ENCODE results near the gene HOXC5. TPM values are rescaled to one million over a fixed set of nuclear protein-coding genes. Genes with fewer than 3 reads are reported as not detected.

Gene HOXC5
- total RNA-seq = 0.20 and 0.40 TPM in 2 replicates
- polyA plus RNA-seq = 0.18 and 1.1 TPM in 2 replicates

DNA sequence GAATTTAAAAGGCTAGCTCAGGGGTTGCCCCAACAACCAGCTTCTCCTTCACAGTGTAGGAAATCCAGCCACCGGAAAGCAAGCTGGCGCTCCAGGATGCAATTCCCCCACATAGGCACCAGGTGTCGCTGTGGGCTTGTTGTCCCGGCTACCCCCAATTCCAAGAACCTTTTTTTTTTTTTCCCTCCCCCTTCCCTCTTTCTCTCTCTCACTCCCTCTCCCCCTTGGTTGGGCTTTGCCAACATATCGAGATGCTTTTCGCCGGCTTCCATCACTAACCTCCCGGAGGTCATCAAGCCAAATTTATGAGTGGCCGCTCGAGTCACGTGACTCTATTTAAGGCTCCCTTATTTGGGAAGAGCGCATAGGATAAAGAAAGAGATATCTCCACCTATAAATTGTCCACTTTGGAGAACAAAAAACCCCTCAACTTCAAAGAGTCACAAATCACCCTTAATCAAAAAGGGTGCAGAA is at the start of gene HOXC5:
Gene HOXC5 (plus strand): TSS at position 424 of the 474 bp plus-strand sequence. CDS start 73 bp downstream, outside the sequence.
- TF ChIP-seq, protein P1, sequence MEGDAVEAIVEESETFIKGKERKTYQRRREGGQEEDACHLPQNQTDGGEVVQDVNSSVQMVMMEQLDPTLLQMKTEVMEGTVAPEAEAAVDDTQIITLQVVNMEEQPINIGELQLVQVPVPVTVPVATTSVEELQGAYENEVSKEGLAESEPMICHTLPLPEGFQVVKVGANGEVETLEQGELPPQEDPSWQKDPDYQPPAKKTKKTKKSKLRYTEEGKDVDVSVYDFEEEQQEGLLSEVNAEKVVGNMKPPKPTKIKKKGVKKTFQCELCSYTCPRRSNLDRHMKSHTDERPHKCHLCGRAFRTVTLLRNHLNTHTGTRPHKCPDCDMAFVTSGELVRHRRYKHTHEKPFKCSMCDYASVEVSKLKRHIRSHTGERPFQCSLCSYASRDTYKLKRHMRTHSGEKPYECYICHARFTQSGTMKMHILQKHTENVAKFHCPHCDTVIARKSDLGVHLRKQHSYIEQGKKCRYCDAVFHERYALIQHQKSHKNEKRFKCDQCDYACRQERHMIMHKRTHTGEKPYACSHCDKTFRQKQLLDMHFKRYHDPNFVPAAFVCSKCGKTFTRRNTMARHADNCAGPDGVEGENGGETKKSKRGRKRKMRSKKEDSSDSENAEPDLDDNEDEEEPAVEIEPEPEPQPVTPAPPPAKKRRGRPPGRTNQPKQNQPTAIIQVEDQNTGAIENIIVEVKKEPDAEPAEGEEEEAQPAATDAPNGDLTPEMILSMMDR (IDR thresholded peaks at IDR 0.05; ENCODE audit: poor library complexity) = peak; percentile 93
- no peak for TF ChIP-seq EZH2phosphoT487 (IDR thresholded peaks at IDR 0.05; ENCODE audit: low read depth, severe bottlenecking, unreplicated experiment)
- peaks cover 38% of the 10 kb centered on the region for H3K4me1 ChIP-seq (ENCODE audit: insufficient read depth)
- peak within 1 kb of the TSS; percentile 79 for H3K4me2 ChIP-seq
- H3K9me2 ChIP-seq (replicated peaks; ENCODE audit: insufficient read depth) = no peaks in the 10 kb centered on the region
- peak; percentile 86 for DNase-seq (ENCODE audit: low spot score)
- H3K9me3 ChIP-seq (ENCODE audit: low read depth) = no peaks in the 10 kb centered on the region
- peaks cover 75% of the 10 kb centered on the region for H3K27me3 ChIP-seq
- H2AFZ ChIP-seq = no peak within 1 kb of the TSS
- no peaks in the 10 kb centered on the region for H4K20me1 ChIP-seq (ENCODE audit: insufficient read depth, poor library complexity, severe bottlenecking)
- H3K27ac ChIP-seq = peak within 1 kb of the TSS; percentile 2
- WGBS (ENCODE audit: low lambda C conversion rate, missing lambda C conversion rate) = 2% methylated on average over 12 of the region's 12 CpGs
- H3K36me3 ChIP-seq (replicated peaks; ENCODE audit: insufficient read depth, low read depth) = no peaks in the 10 kb centered on the region
- H3K79me2 ChIP-seq = peaks cover under 1% of the 10 kb centered on the region
- H3K4me3 ChIP-seq = peak within 1 kb of the TSS; percentile 0

DNA sequence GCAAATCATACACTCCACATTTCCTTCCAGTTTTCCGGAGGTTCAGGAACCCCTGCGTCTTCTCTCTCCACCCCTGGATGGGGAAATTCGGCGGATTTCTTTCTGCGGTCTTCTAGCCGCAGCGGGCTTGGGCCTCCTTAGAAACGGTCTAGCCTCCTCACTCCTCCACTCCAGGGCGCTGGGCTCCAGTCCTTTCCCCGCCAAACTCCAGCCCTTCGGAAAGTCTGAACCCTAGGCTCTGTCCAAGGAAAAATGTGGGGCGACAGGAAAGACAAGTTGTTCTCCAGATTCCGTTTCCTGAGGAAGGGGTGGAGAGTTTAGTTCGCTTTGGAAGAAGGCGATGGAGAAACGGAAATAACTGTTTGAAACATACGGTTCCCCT is 49.3 kb upstream of the HOXC5 start:
- no peak overlapping the region for H3K27ac ChIP-seq
- no peaks in the 10 kb centered on the region for H3K9me2 ChIP-seq (replicated peaks; ENCODE audit: insufficient read depth)
- peaks cover 91% of the 10 kb centered on the region for H3K27me3 ChIP-seq
- H3K4me2 ChIP-seq = no peak overlapping the region
- no peaks in the 10 kb centered on the region for H3K36me3 ChIP-seq (replicated peaks; ENCODE audit: insufficient read depth, low read depth)
- H3K9me3 ChIP-seq (ENCODE audit: low read depth) = no peaks in the 10 kb centered on the region
- peaks cover 22% of the 10 kb centered on the region for H3K4me1 ChIP-seq (ENCODE audit: insufficient read depth)
- no peaks in the 10 kb centered on the region for H4K20me1 ChIP-seq (ENCODE audit: insufficient read depth, poor library complexity, severe bottlenecking)
- 28% methylated on average over 17 of the region's 17 CpGs for WGBS (ENCODE audit: low lambda C conversion rate, missing lambda C conversion rate)
- H3K79me2 ChIP-seq = no peaks in the 10 kb centered on the region
- no peak for DNase-seq (ENCODE audit: low spot score)
- TF ChIP-seq, protein P1 (IDR thresholded peaks at IDR 0.05; ENCODE audit: poor library complexity) = no peak
- TF ChIP-seq EZH2 (IDR thresholded peaks at IDR 0.05; ENCODE audit: borderline replicate concordance) (peak; percentile 62), EZH2phosphoT487 (IDR thresholded peaks at IDR 0.05; ENCODE audit: low read depth, severe bottlenecking, unreplicated experiment) (peak; percentile 62)
- H3K4me3 ChIP-seq = no peak overlapping the region
- no peak overlapping the region for H2AFZ ChIP-seq

DNA sequence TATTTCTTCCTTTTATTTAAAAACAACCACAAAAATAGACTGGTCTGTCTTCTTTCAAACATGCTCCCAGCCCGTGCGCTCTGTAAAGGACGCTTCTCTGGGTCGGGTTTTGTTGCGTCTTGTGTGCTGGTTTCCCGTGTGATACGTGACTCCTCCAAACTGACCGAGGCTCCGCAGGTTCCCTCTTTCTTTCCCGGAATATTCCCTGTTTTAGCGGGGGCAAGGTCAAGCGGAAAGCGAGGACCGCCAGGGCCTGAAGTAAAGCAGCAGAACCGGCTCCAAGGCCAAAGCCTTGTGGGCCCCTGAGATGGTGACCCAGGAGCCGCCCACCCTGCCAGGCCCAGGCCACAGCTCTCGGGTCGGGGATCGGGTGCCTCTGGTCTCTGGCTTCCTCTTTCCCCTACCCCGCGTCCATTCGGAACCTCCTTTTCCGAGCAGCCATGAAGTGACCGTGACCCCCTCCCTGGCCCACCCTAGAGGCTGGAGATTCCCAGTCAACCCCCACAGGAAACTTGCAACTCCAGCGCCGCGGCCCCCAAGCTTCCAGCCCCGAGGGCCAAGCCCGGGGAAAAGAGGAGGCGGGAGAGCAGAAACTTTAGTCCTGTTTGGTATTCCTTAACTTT is 48.8 kb upstream of the HOXC5 start:
- 32% methylated on average over 26 of the region's 30 CpGs for WGBS (ENCODE audit: low lambda C conversion rate, missing lambda C conversion rate)
- Histone ChIP-seq H3K27me3 (peaks cover 92% of the 10 kb centered on the region), H3K79me2 (no peaks in the 10 kb centered on the region), H3K9me3 (ENCODE audit: low read depth) (no peaks in the 10 kb centered on the region), H3K36me3 (replicated peaks; ENCODE audit: insufficient read depth, low read depth) (no peaks in the 10 kb centered on the region), H3K4me3 (no peak overlapping the region), H3K4me2 (peak overlapping the region; percentile 81), H3K4me1 (ENCODE audit: insufficient read depth) (peaks cover 20% of the 10 kb centered on the region), H2AFZ (no peak overlapping the region), H4K20me1 (ENCODE audit: insufficient read depth, poor library complexity, severe bottlenecking) (no peaks in the 10 kb centered on the region), H3K27ac (no peak overlapping the region), H3K9me2 (replicated peaks; ENCODE audit: insufficient read depth) (no peaks in the 10 kb centered on the region)
- TF ChIP-seq, protein P1 (IDR thresholded peaks at IDR 0.05; ENCODE audit: poor library complexity) = no peak
- no peak for TF ChIP-seq EZH2phosphoT487 (IDR thresholded peaks at IDR 0.05; ENCODE audit: low read depth, severe bottlenecking, unreplicated experiment)
- peak; percentile 93 for TF ChIP-seq EZH2 (IDR thresholded peaks at IDR 0.05; ENCODE audit: borderline replicate concordance)
- no peak for DNase-seq (ENCODE audit: low spot score)
